ENCODE measurements around the gene AGBL1.

DNA sequence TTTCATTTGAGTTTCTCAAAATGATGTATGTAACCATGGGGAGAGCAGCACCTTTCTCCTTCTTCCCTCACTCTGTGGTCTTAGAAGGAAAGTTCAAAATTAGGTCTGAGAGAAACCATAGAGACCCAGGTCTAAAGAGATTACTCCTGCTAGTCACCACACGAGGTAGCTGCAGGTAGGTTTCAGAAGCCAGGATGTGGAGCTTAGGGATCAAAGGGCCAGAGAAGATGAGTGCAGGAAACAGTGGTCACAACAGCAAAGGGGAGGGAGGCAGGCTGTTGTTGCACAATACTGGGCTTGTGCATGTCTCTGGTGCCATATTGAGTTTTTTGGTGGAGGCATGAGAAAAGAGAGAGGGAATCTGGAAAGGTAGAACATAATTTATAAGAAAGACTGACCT, 583.6 kb downstream of the AGBL1 start:
- TF ChIP-seq CTCF (conservative IDR thresholded peaks at IDR 0.05; ENCODE audit: low read depth, low read length) (no peak), EZH2 (IDR thresholded peaks at IDR 0.05; ENCODE audit: borderline replicate concordance, low read depth, low read length, poor library complexity, severe bottlenecking) (no peak)
